Heart right ventricle (tissue), 16 donors: ENCODE data around the gene XYLB. TPM values are rescaled to one million over a fixed set of nuclear protein-coding genes. Genes with fewer than 3 reads are reported as not detected.

Source experiments
- ATAC-seq, 8 donors: fragments of 200-7000 bp; cut with Tn5 transposase; one replicate each; pipeline ENCODE4 v1.9.1; 2020; ENCODE audit warnings: mild to moderate bottlenecking in 8 of 8, moderate library complexity in 8 of 8, moderate number of reproducible peaks in 1 of 8
- DNase-seq, 2 donors: peaks; one replicate each; pipeline ENCODE4 v3.0.0-alpha.2; 2020
- H3K27ac ChIP-seq, 10 donors: fragments of 200-600 bp; sonication (generic) in 2 of 10; one replicate each; pipeline versions ENCODE4 v1.5.0 to v1.8.0; 2020 to 2022; ENCODE audit warnings: mild to moderate bottlenecking in 3 of 10
- H3K27me3 ChIP-seq, 7 donors: fragments of 200-600 bp; one replicate each; pipeline ENCODE4 v1.8.0; 2021 to 2022; ENCODE audit warnings: mild to moderate bottlenecking in 2 of 7
- H3K36me3 ChIP-seq, 9 donors: fragments of 200-600 bp; sonication (generic) in 1 of 9; one replicate each; pipeline versions ENCODE4 v1.5.0 to v1.8.0; 2020 to 2022; ENCODE audit warnings: mild to moderate bottlenecking in 2 of 9
- H3K4me1 ChIP-seq, 9 donors: fragments of 200-600 bp; sonication (generic) in 1 of 9; one replicate each; pipeline versions ENCODE4 v1.5.0 to v1.8.0; 2020 to 2022; ENCODE audit warnings: mild to moderate bottlenecking in 4 of 9
- H3K4me3 ChIP-seq, 10 donors: fragments of 200-600 bp; sonication (generic) in 2 of 10; one replicate each; pipeline versions ENCODE4 v1.5.0 to v1.8.0; 2020 to 2022; ENCODE audit warnings: mild to moderate bottlenecking in 7 of 10, moderate library complexity in 2 of 10
- H3K9me3 ChIP-seq, 11 donors: fragments of 200-600 bp in 10 of 11; sonication (generic) in 2 of 11; one replicate each; pipeline versions ENCODE4 v1.5.0 to v1.8.0; 2013 to 2022; ENCODE audit warnings: mild to moderate bottlenecking in 2 of 11, control low read depth in 1 of 11, moderate library complexity in 1 of 11
- WGBS, 2 donors: extraction: QIAGEN DNeasy Blood & Tissue Kit; methylation state at CpG; one replicate each; pipeline ENCODE4 v1.1.7; 2013; ENCODE audit warnings: inconsistent platforms in 1 of 2; 5-methylcytosine and 5-hydroxymethylcytosine counted together
- intact Hi-C, 10 donors: fragments of 100-400 bp; cut with DNase I; formaldehyde crosslinking; loops; one replicate each; pipeline versions ENCODE4 v1.11.1 to v1.14.2; 2022
- polyA plus RNA-seq, 2 donors: library from polyadenylated mRNA; stranded (reverse); fragments of 200-250 nt; gene quantifications; one replicate each; pipeline ENCODE4 v1.2.3, GENCODE V29; 2013
- total RNA-seq, 10 donors: library from RNA; stranded (reverse); fragmentation: NEBNext Ultra II Directional in 3 of 10; extraction: Animal tissue kit (Norgen Biotek cat#: 25700) in 3 of 10; gene quantifications; one replicate each; pipeline versions ENCODE4 v1.2.1 to v1.2.4, GENCODE V29; 2021 to 2023
- TF ChIP-seq, protein P1 (sequence below), 9 donors: fragments of 200-600 bp; sonication (generic) in 2 of 9; IDR thresholded peaks; one replicate each; pipeline versions ENCODE4 v1.5.0 to v1.8.0; 2021 to 2022; ENCODE audit warnings: antibody characterized with exemption in 9 of 9, mild to moderate bottlenecking in 5 of 9, moderate library complexity in 1 of 9
- donor health status: Arrhythmogenic right ventricular cardiomyopathy.
- donor health status: ischemic (EF 13 %, LVEDD 7.1; RV severe dilation, severe dysfunction).
- donor health status: healthy with polysubstance abuse.
- donor health status: DM: no; HTN: yes; CAD: no.
- donor health status: DM: no; HTN: no; CAD: no.
- donor health status: ischemic (EF 25% LVEDD 6.9; RV normal size, moderate dysfunction).
- donor health status: ischemic (EF 25% LVEDD 5.7; RV mildly dilated, moderate dysfunction).
- donor health status: healthy.
- donor health status: DM: yes; HTN: yes; CAD: no.
- donor health status: Ischemic cardiomyopathy.
- donor health status: ischemic (EF 35%, LVEDD 5.7; RV mildly dilated, moderate dysfunction).
- donor health status: nonischemic (EF 11% LVEDD 7.7; RV severe dilation, severe dysfunction).
- donor health status: DM: yes; HTN: yes; CAD: no.
- donor health status: PGD.
- donor health status: ischemic (EF 29% LVEDD 5.4; RV normal size, mild dysfunction).
- donor health status: nonischemic (EF 23%, LVEDD 6.1; RV moderate dilation, normal function).

The XYLB gene
- total and polyA plus RNA-seq, 12 donors = 0.22 to 1.7 (median 0.67) TPM

DNA sequence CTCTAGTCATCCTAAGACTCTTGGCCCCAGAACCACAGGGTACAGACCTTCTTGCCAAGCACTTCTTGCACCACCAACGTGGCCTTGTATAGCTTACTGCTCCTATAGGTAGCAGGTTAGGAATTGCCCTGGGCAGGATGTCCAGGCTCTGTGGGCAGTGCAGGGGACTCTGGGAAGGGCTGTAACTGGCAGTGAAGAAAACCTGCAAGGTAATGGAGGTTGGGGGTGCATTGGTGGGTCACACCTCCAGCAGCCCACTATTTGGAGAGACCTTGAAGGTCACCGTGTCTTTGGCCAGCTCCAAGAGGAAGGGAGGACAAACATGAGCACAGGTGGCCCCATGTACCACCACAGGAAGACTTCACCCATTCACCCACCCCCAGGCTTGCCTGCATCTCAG, 21.3 kb upstream of the XYLB start:
- 72 to 80% methylated on average over 2 of the region's 2 CpGs for WGBS, 2 donors
- H3K36me3 ChIP-seq = no peaks in the 10 kb centered on the region
- H3K9me3 ChIP-seq = peaks cover 0 to 13% (median 0%) of the 10 kb centered on the region in 11 donors
- TF ChIP-seq, protein P1, sequence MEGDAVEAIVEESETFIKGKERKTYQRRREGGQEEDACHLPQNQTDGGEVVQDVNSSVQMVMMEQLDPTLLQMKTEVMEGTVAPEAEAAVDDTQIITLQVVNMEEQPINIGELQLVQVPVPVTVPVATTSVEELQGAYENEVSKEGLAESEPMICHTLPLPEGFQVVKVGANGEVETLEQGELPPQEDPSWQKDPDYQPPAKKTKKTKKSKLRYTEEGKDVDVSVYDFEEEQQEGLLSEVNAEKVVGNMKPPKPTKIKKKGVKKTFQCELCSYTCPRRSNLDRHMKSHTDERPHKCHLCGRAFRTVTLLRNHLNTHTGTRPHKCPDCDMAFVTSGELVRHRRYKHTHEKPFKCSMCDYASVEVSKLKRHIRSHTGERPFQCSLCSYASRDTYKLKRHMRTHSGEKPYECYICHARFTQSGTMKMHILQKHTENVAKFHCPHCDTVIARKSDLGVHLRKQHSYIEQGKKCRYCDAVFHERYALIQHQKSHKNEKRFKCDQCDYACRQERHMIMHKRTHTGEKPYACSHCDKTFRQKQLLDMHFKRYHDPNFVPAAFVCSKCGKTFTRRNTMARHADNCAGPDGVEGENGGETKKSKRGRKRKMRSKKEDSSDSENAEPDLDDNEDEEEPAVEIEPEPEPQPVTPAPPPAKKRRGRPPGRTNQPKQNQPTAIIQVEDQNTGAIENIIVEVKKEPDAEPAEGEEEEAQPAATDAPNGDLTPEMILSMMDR (IDR thresholded peaks at IDR 0.05) = no peak
- ATAC-seq = no peak
- no peak overlapping the region for H3K4me3 ChIP-seq
- no peak for DNase-seq
- intact Hi-C loops = no loop called here
- H3K4me1 ChIP-seq = no peaks in the 10 kb centered on the region
- no peak overlapping the region for H3K27ac ChIP-seq
- H3K27me3 ChIP-seq = peaks cover 0 to 8% (median 0%) of the 10 kb centered on the region in 7 donors

DNA sequence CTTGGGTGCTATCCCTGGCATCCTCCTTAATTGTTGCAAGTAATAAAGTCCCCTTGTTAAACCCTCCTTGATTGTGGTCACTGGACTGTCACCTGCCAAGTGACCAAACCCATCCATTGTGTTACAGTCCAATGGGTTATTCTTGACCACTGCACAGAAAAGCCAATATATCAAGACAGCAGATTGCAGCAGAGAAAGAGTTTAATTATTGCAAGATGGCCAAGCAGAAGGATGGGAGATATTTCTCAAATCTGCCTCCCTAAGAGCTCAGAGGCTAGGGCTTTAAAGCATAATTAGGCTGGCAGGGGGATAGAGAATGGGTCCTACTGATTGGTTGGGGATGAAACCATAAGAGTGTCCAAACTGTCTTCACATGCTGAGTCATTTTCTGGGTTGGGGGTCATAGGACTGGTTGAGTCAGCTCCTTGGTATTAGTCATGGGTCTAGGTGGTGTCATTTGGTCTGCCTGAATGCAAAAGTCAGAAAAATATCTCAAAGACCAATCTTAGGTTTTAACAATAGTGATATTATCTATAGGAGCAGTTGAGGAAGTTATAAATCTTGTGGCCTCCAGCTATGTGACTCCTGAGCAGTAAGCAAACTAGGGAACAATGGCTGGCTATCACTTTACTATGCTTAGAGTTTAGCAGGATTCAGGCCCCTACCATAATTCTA, 19.1 kb upstream of the XYLB start:
- Histone ChIP-seq H3K27ac (no peak overlapping the region), H3K9me3 (peaks cover 0 to 6% (median 0%) of the 10 kb centered on the region in 11 donors), H3K4me3 (no peak overlapping the region), H3K4me1 (no peaks in the 10 kb centered on the region), H3K36me3 (no peaks in the 10 kb centered on the region), H3K27me3 (peaks cover 0 to 8% (median 0%) of the 10 kb centered on the region in 7 donors)
- DNase-seq (no peak), ATAC-seq (no peak)
- TF ChIP-seq, protein P1 (IDR thresholded peaks at IDR 0.05) = no peak
- intact Hi-C loops = no loop called here

DNA sequence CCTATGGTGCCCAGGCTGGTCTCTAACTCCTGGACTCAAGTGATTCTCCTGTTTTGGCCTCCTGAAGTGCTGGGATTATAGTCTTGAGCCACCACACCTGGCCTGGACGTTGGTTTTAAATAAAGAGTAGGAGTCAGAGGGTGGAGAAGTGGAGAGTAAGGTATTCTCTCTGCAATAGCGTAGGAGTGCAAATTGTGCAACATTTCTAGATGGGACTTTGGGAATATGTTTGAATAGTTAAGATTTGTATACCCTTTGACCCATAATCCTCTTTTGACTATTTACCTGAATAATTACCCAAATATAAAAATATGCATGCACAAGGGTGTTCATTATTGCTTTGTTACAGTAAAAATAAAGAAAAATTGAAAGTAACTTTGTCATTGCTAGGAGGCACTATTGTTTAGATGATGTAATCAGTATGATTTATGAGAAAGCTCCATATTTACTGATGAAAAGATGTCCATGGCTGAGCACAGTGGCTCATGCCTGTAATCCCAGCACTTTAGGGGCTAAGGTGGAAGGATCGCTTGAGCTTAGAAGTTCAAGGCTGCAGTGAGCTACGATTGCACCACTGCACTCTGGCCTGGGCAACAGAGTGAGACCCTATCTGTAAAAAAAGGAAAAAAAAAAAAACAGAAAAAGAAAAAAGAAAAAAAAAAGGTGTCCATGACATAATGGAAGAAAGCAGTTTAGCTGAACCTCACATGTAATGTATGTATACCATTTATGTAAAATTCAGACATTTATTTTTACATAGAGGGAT, 15.1 kb upstream of the XYLB start:
- TF ChIP-seq, protein P1 (IDR thresholded peaks at IDR 0.05) = no peak
- Histone ChIP-seq H3K4me1 (no peaks in the 10 kb centered on the region), H3K36me3 (no peaks in the 10 kb centered on the region), H3K9me3 (peaks cover 0 to 6% (median 0%) of the 10 kb centered on the region in 11 donors), H3K27ac (no peak overlapping the region), H3K27me3 (no peaks in the 10 kb centered on the region), H3K4me3 (no peak overlapping the region)
- DNase-seq (no peak), ATAC-seq (no peak)
- 81 to 82% methylated on average over 4 of the region's 4 CpGs for WGBS, 2 donors
- intact Hi-C loops = no loop called here

DNA sequence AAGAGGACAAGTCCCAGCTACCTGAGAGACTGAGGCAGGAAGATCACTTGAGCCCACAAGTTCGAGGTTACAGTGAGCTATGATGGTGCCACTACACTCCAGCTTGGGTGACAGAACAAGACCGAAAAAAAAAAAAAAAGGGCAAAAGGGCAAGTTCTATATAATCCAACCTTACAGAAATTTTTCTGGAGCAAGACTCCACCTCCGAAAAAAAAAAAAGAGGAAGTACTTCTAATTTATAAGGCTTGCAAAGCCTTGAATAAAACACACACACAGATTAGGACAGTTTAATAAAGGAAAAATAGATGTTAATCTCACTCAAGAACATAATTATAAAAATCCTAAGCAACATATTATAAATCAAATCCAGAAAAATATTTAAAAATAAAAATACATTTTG, 14.4 kb upstream of the XYLB start:
- H3K4me1 ChIP-seq = no peaks in the 10 kb centered on the region
- TF ChIP-seq, protein P1 (IDR thresholded peaks at IDR 0.05) = no peak
- intact Hi-C loops = no loop called here
- no peak overlapping the region for H3K27ac ChIP-seq
- DNase-seq = no peak
- no peaks in the 10 kb centered on the region for H3K36me3 ChIP-seq
- ATAC-seq = no peak
- no peak overlapping the region for H3K4me3 ChIP-seq
- peaks cover 0 to 4% (median 0%) of the 10 kb centered on the region in 11 donors for H3K9me3 ChIP-seq
- 62 to 70% methylated on average over 3 of the region's 3 CpGs for WGBS, 2 donors
- no peaks in the 10 kb centered on the region for H3K27me3 ChIP-seq
